Heart left ventricle (tissue), 13 donors: Measurements from ENCODE around the gene EEF1AKMT4.

Experiments
- POLR2A ChIP-seq, 2 donors: fragments of 450-650 bp; IDR thresholded peaks; one replicate each; pipeline ENCODE4 v1.6.1; 2017; ENCODE audit warnings: antibody characterized with exemption in 2 of 2, mild to moderate bottlenecking in 2 of 2, moderate library complexity in 2 of 2
- TF ChIP-seq, protein P1 (sequence below), 12 donors: fragments of 200-600 bp; sonication (generic) in 4 of 12; IDR thresholded peaks; one replicate each; pipeline versions ENCODE4 v1.5.0 to v1.8.0; 2018 to 2022; ENCODE audit warnings: antibody characterized with exemption in 12 of 12, mild to moderate bottlenecking in 5 of 12
- donor health status: ischemic (EF 13 %, LVEDD 7.1; RV severe dilation, severe dysfunction).
- donor health status: DM: no; HTN: yes; CAD: no.
- donor health status: DM: no; HTN: no; CAD: no.
- donor health status: ischemic (EF 25% LVEDD 6.9; RV normal size, moderate dysfunction).
- donor health status: ischemic (EF 25% LVEDD 5.7; RV mildly dilated, moderate dysfunction).
- donor health status: ischemic (EF 35%, LVEDD 5.7; RV mildly dilated, moderate dysfunction).
- donor health status: nonischemic (EF 11% LVEDD 7.7; RV severe dilation, severe dysfunction).
- donor health status: DM: yes; HTN: yes; CAD: no.
- donor health status: PGD.
- donor health status: ischemic (EF 29% LVEDD 5.4; RV normal size, mild dysfunction).
- donor health status: nonischemic (EF 23%, LVEDD 6.1; RV moderate dilation, normal function).

DNA sequence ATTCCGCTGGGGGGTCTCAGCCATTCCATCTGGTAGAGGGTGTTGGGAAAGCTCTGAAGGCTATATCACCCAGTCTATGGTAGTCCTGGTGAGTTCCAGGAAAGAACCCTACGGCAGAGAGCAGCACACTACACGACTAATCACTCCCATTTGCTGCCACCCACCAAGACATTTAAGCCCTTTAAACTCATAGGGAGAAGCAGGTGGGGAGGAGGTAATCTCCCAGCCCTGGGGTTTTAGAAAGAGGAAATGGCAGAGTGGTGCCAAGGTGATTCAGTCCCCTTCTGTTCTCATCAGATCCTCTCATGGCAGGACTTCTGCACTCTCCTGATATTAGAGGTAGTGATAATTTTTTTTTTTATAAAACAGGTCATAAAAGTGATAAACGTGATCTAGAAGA lies 30.7 kb upstream of the EEF1AKMT4 start:
- TF ChIP-seq, protein P1, sequence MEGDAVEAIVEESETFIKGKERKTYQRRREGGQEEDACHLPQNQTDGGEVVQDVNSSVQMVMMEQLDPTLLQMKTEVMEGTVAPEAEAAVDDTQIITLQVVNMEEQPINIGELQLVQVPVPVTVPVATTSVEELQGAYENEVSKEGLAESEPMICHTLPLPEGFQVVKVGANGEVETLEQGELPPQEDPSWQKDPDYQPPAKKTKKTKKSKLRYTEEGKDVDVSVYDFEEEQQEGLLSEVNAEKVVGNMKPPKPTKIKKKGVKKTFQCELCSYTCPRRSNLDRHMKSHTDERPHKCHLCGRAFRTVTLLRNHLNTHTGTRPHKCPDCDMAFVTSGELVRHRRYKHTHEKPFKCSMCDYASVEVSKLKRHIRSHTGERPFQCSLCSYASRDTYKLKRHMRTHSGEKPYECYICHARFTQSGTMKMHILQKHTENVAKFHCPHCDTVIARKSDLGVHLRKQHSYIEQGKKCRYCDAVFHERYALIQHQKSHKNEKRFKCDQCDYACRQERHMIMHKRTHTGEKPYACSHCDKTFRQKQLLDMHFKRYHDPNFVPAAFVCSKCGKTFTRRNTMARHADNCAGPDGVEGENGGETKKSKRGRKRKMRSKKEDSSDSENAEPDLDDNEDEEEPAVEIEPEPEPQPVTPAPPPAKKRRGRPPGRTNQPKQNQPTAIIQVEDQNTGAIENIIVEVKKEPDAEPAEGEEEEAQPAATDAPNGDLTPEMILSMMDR (IDR thresholded peaks at IDR 0.05): no peak
- no peak for TF ChIP-seq POLR2A (IDR thresholded peaks at IDR 0.05)
